Left renal pelvis (tissue), 4 donors: ENCODE results near the gene COQ10B. TPM values are rescaled to one million over a fixed set of nuclear protein-coding genes. Genes with fewer than 3 reads are reported as not detected.

ENCODE experiments used
- DNase-seq, 4 donors: peaks; one replicate each; pipeline ENCODE4 v3.0.0-alpha.2; 2013; ENCODE audit warnings: low read depth in 4 of 4, low spot score in 3 of 4
- polyA plus RNA-seq, 4 donors: library from polyadenylated mRNA; unstranded; fragments of 120-200 nt; gene quantifications; one replicate each; pipeline ENCODE4 v1.2.1, GENCODE V29; 2013; ENCODE audit not compliant: insufficient read length in 4 of 4

Gene COQ10B
- polyA plus RNA-seq, 4 donors: 15.7 to 20.4 (median 17.6) TPM

GRCh38 chr2:197499594-197500502, 46.5 kb downstream of the COQ10B start, which contains the start of the genes HSPD1 and HSPE1:
Gene HSPD1 (minus strand): TSS chr2:197499840. CDS start chr2:197498848, 992 bp downstream.
Gene HSPE1 (plus strand): TSS chr2:197500379. CDS start chr2:197500437, 58 bp downstream.
- DNase-seq: peak; percentile 99 to 100 (median 100)

DNA sequence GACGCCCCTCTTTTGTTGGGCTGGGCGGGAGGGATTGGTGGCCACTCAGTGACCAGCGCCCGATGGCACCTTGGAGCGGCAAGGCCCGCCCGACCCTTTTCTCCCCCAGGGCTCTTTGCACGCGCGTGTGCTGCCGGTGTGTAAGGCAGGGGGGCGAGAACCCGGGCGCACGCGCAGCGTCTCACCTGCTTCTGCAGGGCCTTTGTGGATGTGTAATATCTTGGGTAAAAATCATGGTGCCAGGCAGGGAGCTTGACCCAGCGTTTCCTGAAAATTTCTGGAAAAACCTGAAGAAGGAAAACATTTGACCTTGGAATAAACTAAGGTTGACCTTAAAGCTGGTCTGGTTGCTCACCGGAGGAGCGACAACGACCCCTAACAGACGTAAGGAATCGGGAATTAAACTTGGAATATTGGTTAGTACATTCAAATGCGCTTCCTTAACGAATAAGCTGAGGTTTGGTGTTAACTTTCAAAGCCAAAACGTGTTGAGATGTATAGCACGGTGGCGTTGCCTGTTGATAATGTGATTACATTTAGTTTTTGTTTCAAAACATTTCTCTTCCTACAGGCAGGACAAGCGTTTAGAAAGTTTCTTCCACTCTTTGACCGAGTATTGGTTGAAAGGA, 47.3 kb downstream of the COQ10B start:
- peak in 2 of 4 donors; percentile 14 to 19 for DNase-seq

- no peak for DNase-seq
These were observed 48.8 kb downstream of the COQ10B start for GRCh38 chr2:197502201-197502600.

DNA sequence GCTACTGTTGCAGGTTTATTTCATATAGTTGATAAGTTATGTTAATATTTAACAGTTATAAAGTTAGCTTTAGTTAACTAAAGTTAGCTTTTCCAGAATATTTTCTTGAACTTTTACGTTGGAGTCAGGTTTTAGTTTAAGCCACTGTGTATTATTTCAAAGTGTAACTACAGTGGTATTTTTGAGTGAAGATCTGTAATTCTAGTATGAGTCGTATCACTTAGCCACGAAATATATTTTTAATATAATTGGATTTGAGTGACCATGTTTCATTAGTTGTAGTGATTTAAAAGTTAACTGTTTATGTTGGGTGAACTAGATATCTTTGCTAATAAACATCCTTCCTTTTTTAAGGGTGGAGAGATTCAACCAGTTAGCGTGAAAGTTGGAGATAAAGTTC, 49.3 kb downstream of the COQ10B start:
- no peak for DNase-seq

- no peak for DNase-seq
These were observed 50.6 kb downstream of the COQ10B start for GRCh38 chr2:197504000-197504399.

DNA sequence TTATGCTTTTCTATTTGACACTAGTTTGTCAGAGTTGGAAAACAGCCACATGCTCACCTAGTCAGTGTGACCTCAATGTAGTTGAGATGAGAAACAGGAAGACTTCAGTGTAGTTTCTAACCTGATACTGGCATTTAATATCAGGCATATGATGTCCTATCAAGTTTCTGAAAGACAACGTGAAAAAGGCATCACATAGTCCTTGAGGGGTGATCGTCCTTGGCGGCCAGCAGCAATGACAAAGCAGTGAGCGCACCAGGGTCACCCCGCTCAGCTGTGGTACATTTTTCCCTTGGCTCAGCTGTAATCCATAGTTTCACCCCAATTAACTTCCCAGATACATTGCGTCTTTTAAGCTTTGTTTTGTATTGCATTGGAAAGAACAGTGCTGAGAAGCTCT, 51.2 kb downstream of the COQ10B start:
- no peak for DNase-seq

GRCh38 chr2:197506658-197507057, 53.3 kb downstream of the COQ10B start:
- DNase-seq: no peak

DNA sequence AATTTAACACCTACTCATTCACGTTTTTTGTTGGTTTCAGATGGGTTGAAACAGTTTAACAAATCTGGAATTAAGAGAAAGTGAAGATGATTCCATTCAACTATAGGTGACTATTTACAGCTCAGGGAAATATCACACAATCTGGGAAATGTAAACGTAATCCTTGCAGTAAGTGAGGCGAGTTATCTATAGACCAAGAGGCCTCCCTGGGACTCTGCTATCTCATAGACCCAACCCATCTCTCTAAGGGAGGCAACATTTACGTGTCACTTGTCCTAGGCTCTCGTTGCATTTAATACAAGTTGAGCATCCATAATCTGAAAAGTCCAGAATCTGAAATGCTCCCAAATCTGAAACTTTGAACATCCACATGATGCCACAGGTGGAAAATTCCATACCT, 60.6 kb downstream of the COQ10B start:
- no peak for DNase-seq

DNA sequence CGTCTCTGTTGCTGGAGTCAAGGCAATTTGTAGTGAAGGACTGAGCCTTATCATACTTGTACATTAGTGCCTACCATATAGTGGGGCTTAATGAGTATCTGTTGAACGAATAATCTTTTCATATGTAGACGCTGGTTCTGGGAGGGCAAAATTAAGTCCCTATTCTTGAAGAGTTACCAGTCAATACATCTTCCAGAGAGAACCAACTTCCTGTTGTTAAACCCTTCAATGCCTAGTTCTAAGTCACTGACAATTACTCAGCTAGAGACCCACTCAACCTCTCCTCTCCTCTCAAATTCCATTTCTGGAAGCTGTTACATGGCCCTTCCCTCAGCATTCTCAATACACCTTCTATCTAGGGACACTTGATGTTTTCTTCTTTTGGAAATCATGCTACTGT, 61.4 kb downstream of the COQ10B start:
- no peak for DNase-seq

DNA sequence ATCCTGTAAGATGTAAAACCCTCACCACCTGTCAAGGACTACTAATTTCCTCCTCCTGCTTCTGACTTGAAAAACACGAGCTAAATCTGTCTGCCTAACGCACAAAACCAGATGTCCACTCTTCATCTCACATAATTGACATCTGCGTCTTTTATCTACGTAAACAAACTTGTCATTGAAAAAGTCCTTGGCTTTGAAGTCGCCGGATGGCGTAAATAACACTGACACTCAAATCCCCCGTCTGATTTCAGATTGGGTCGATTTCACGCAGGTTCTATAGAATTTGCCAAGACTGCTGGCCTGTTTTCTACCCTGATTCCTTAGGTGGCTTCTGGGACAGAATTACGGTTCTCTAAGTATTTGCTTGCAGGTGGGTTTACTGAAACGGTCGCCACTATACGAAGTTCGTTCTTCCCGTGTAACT, 62.0 kb downstream of the COQ10B start:
- peak in 1 of 4 donors; percentile 14 for DNase-seq

DNA sequence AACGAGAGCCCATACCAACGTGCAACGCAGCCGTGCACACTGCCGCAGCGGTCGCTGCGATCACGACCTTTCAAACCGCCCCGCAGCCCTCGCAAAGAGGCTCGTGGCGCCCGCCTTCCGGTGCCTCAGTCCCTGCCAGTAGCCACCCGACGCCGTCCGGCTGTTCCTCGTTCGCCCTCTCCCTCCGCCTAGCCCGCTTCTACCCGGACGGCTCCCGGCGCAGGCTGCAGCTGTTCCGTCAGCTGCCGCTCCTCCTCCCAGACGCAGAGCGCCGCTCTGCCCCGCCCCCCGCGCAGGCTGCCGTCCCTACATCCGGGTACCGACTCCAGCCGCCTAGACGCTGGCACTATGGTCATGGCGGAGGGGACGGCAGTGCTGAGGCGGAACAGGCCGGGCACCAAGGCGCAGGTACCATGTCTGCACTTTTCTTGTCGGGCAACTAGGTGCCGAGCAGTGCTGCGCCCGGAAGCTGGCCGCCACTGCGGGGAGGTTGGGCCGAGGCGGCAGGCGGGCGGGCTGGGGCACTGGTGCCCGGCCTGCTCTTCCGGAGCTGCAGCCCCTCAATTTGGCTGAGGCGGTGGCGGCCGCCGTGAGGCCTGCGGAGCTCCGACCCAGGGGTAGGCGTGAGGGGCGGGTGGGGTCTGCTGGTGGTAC, 62.5 kb downstream of the COQ10B start, which contains the start of gene MOB4:
TSS of gene MOB4 (plus strand) at position 328 of the 654 bp plus-strand sequence. CDS start at position 349, 21 bp downstream.
- peak; percentile 89 to 92 (median 91) for DNase-seq

DNA sequence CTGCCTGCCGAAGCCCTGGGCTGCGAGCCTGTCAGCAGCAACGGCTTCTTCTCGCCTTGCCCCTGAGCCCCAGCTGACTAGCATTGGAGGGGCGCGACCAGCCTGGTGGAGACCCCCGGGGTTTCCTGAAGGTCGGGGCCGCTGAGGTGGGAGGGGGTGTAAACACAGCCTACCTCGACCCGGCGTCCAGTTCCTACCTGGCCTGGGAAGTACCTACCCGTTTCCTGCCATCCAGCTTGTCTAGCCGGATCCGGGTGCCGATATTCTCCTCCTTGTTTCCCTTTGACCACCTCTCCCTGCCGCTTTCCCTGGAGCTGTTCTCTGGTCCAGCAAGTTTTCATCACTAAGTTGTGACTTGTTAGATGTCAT, 63.0 kb downstream of the COQ10B start:
- DNase-seq: no peak

GRCh38 chr2:197517150-197517549, 63.8 kb downstream of the COQ10B start:
- DNase-seq: no peak

Other genes starting within 250 kb of the COQ10B start
- 10 to 100 TPM; 12.0 to 25.5 (median 12.4) TPM for gene ANKRD44, start 142.8 kb upstream of the COQ10B start, polyA plus RNA-seq
- gene SF3B1, start 18.5 kb upstream of the COQ10B start, polyA plus RNA-seq: 100 to 1,000 TPM; 476 to 683 (median 543) TPM
- 100 to 1,000 TPM; 296 to 683 (median 597) TPM for gene HSPD1, start 46.3 kb downstream of the COQ10B start, polyA plus RNA-seq
- gene HSPE1, start 46.8 kb downstream of the COQ10B start, polyA plus RNA-seq: 100 to 1,000 TPM; 116 to 289 (median 230) TPM
- 10 to 100 TPM; 43.2 to 59.4 (median 49.5) TPM for gene MOB4, start 62.5 kb downstream of the COQ10B start, polyA plus RNA-seq
- 10 to 100 TPM; 18.3 to 36.6 (median 24.5) TPM for gene RFTN2, start 222.0 kb downstream of the COQ10B start, polyA plus RNA-seq